Heart left ventricle (tissue), 16 donors: ENCODE results near the gene CLN6. TPM values are rescaled to one million over a fixed set of nuclear protein-coding genes. Genes with fewer than 3 reads are reported as not detected.

Source experiments
- ATAC-seq, 4 donors: fragments of 200-7000 bp; cut with Tn5 transposase; one replicate each; pipeline ENCODE4 v1.9.1; 2020 to 2022; ENCODE audit warnings: moderate library complexity in 4 of 4, mild to moderate bottlenecking in 3 of 4, moderate number of reproducible peaks in 1 of 4
- DNase-seq, 5 donors: peaks; one replicate each; pipeline ENCODE4 v3.0.0-alpha.2; 2020
- H3K27ac ChIP-seq, 12 donors: fragments of 200-600 bp; sonication (generic) in 4 of 12; one replicate each; pipeline versions ENCODE4 v1.5.0 to v1.8.0; 2016 to 2022; ENCODE audit warnings: mild to moderate bottlenecking in 2 of 12
- H3K27me3 ChIP-seq, 9 donors: fragments of 200-600 bp; sonication (generic) in 2 of 9; one replicate each; pipeline versions ENCODE4 v1.5.1 to v1.8.0; 2016 to 2022; ENCODE audit warnings: mild to moderate bottlenecking in 3 of 9
- H3K36me3 ChIP-seq, 9 donors: fragments of 200-600 bp; sonication (generic) in 2 of 9; one replicate each; pipeline versions ENCODE4 v1.5.0 to v1.8.0; 2018 to 2022; ENCODE audit warnings: mild to moderate bottlenecking in 2 of 9
- H3K4me1 ChIP-seq, 12 donors: fragments of 200-600 bp; sonication (generic) in 4 of 12; one replicate each; pipeline versions ENCODE4 v1.5.0 to v1.8.0; 2016 to 2022; ENCODE audit warnings: mild to moderate bottlenecking in 3 of 12
- H3K4me3 ChIP-seq, 12 donors: fragments of 200-600 bp; sonication (generic) in 4 of 12; one replicate each; pipeline versions ENCODE4 v1.5.0 to v1.8.0; 2017 to 2022; ENCODE audit warnings: mild to moderate bottlenecking in 9 of 12, moderate library complexity in 4 of 12
- H3K9me3 ChIP-seq, 12 donors: fragments of 200-600 bp; sonication (generic) in 4 of 12; one replicate each; pipeline versions ENCODE4 v1.5.0 to v1.8.0; 2016 to 2022; ENCODE audit warnings: mild to moderate bottlenecking in 1 of 12
- CTCF ChIP-seq, 12 donors: fragments of 200-600 bp; sonication (generic) in 4 of 12; IDR thresholded peaks; one replicate each; pipeline versions ENCODE4 v1.5.0 to v1.8.0; 2018 to 2022; ENCODE audit warnings: antibody characterized with exemption in 12 of 12, mild to moderate bottlenecking in 5 of 12
- POLR2A ChIP-seq, 2 donors: fragments of 450-650 bp; IDR thresholded peaks; one replicate each; pipeline ENCODE4 v1.6.1; 2017; ENCODE audit warnings: antibody characterized with exemption in 2 of 2, mild to moderate bottlenecking in 2 of 2, moderate library complexity in 2 of 2
- WGBS, 4 donors: extraction: QIAGEN DNeasy Blood & Tissue Kit in 2 of 4; methylation state at CpG; one replicate each; pipeline versions ENCODE4 v1.1.5 to v1.1.7; 2013 to 2018; 5-methylcytosine and 5-hydroxymethylcytosine counted together
- intact Hi-C, 10 donors: fragments of 100-400 bp; cut with DNase I; formaldehyde crosslinking; loops; one replicate each; pipeline versions ENCODE4 v1.11.1 to v1.14.2; 2022
- polyA plus RNA-seq, 2 donors: library from polyadenylated mRNA; stranded (reverse); fragments of 200-250 nt; gene quantifications; one replicate each; pipeline ENCODE4 v1.2.3, GENCODE V29; 2013
- total RNA-seq, 9 donors: library from RNA; depleted of rRNA in 2 of 9; stranded (reverse); fragments of >200 nt in 2 of 9; fragmentation: NEBNext Ultra II Directional in 3 of 9; extraction: Animal tissue kit (Norgen Biotek cat#: 25700) in 3 of 9; gene quantifications; one replicate each; pipeline versions ENCODE4 v1.1.0 to v1.2.4, GENCODE V29; 2016 to 2023
- donor health status: ischemic (EF 13 %, LVEDD 7.1; RV severe dilation, severe dysfunction).
- donor health status: healthy with polysubstance abuse.
- donor health status: DM: no; HTN: yes; CAD: no.
- donor health status: DM: no; HTN: no; CAD: no.
- donor health status: ischemic (EF 25% LVEDD 6.9; RV normal size, moderate dysfunction).
- donor health status: ischemic (EF 25% LVEDD 5.7; RV mildly dilated, moderate dysfunction).
- donor health status: healthy.
- donor health status: DM: yes; HTN: yes; CAD: no.
- donor health status: ischemic (EF 35%, LVEDD 5.7; RV mildly dilated, moderate dysfunction).
- donor health status: nonischemic (EF 11% LVEDD 7.7; RV severe dilation, severe dysfunction).
- donor health status: DM: yes; HTN: yes; CAD: no.
- donor health status: PGD.
- donor health status: ischemic (EF 29% LVEDD 5.4; RV normal size, mild dysfunction).
- donor health status: nonischemic (EF 23%, LVEDD 6.1; RV moderate dilation, normal function).

The CLN6 gene
- total and polyA plus RNA-seq, 11 donors, result 5.6 to 24.1 (median 8.9) TPM

GRCh38 chr15:68158046-68158628 lies 71.4 kb downstream of the CLN6 start:
- peaks cover 0 to 89% (median 54%) of the 10 kb centered on the region in 9 donors for H3K36me3 ChIP-seq
- no peak overlapping the region for H3K4me3 ChIP-seq
- DNase-seq, result no peak
- no peaks in the 10 kb centered on the region for H3K9me3 ChIP-seq
- TF ChIP-seq POLR2A (IDR thresholded peaks at IDR 0.05) (no peak), CTCF (IDR thresholded peaks at IDR 0.05) (no peak)
- H3K4me1 ChIP-seq, result peaks cover 0 to 11% (median 4%) of the 10 kb centered on the region in 12 donors
- WGBS, 4 donors, result 44 to 60% (median 51%) methylated on average over 3 of the region's 3 CpGs
- H3K27ac ChIP-seq, result peak overlapping the region in 1 of 12 donors; percentile 9
- ATAC-seq, result no peak
- intact Hi-C loops, result loop anchor here in 7 of 10 donors (5.0 to 10.0 kb wide), 6 partner anchors 93 to 296 kb away; partner anchors contain the start of gene PIAS1 (in 4 of the 7)
- no peaks in the 10 kb centered on the region for H3K27me3 ChIP-seq

GRCh38 chr15:68157074-68157473 lies 72.5 kb downstream of the CLN6 start:
- H3K4me1 ChIP-seq, result peaks cover 0 to 11% (median 4%) of the 10 kb centered on the region in 12 donors
- WGBS, 4 donors, result 6 to 68% (median 48%) methylated on average over 1 of the region's 1 CpG

More at GRCh38 chr15:68157074-68157473, 72.5 kb downstream of the CLN6 start:
- Histone ChIP-seq H3K36me3 (peaks cover 0 to 85% (median 54%) of the 10 kb centered on the region in 9 donors), H3K4me3 (no peak overlapping the region), H3K27ac (no peak overlapping the region), H3K9me3 (no peaks in the 10 kb centered on the region), H3K27me3 (no peaks in the 10 kb centered on the region)
- DNase-seq, result no peak
- intact Hi-C loops, result loop anchor here in 7 of 10 donors (2.0 to 10.0 kb wide), 7 partner anchors 92 to 295 kb away; partner anchors contain the start of gene PIAS1 (in 4 of the 7)
- no peak for ATAC-seq
- TF ChIP-seq POLR2A (IDR thresholded peaks at IDR 0.05) (no peak), CTCF (IDR thresholded peaks at IDR 0.05) (no peak)

Other genes with a start within 250 kb of the CLN6 start
- 10 to 100 TPM; 28.7 to 37.8 (median 30.1) TPM for gene PIAS1, start 175.4 kb downstream of the CLN6 start, total RNA-seq
- 10 to 100 TPM in 1 of 2 donors, 1 to 10 TPM in 1; 6.2 to 11.2 TPM for gene PIAS1, start 175.4 kb downstream of the CLN6 start, polyA plus RNA-seq
- 1 to 10 TPM in 5 of 9 donors, under 1 TPM in 4; 0.21 to 6.6 (median 1.5) TPM for gene CALML4, start 24.4 kb downstream of the CLN6 start, total RNA-seq
- gene CALML4, start 24.4 kb downstream of the CLN6 start, polyA plus RNA-seq, result 1 to 10 TPM; 1.2 to 1.6 TPM
- gene FEM1B, start 48.0 kb upstream of the CLN6 start, total RNA-seq, result 10 to 100 TPM; 30.2 to 94.0 (median 61.2) TPM
- gene FEM1B, start 48.0 kb upstream of the CLN6 start, polyA plus RNA-seq, result 10 to 100 TPM in 1 of 2 donors, 1 to 10 TPM in 1; 9.3 to 52.7 TPM
- gene ITGA11, start 202.4 kb upstream of the CLN6 start, total RNA-seq, result 10 to 100 TPM in 6 of 9 donors, 1 to 10 TPM in 3; 7.8 to 35.5 (median 12.8) TPM
- gene ITGA11, start 202.4 kb upstream of the CLN6 start, polyA plus RNA-seq, result 1 to 10 TPM; 2.1 to 5.9 TPM